GM23248 (cell line): ENCODE results near the gene PAK6.

ENCODE experiments used
- EZH2 ChIP-seq: fragments of 200-600 bp; sonication (generic); IDR thresholded peaks from 2 replicates; pipeline ENCODE4 v1.6.1; 2018; ENCODE audit warnings: antibody characterized with exemption, mild to moderate bottlenecking; ENCODE audit not compliant: insufficient read depth, poor library complexity, severe bottlenecking
- EZH2phosphoT487 ChIP-seq: fragments of 200-600 bp; sonication (generic); IDR thresholded peaks from 2 replicates; pipeline ENCODE4 v1.6.1; 2018; ENCODE audit warnings: antibody characterized with exemption, moderate library complexity, mild to moderate bottlenecking, low read depth; ENCODE audit not compliant: insufficient read depth

- TF ChIP-seq EZH2 (no peak), EZH2phosphoT487 (no peak)
Measured at GRCh38 chr15:40298216-40298935, 59.5 kb downstream of the PAK6 start.
